NOMO-1 treated with DMSO at 0.1 percent for 48 hours (cell line): ENCODE data around the gene DNAH17.

Source experiments
- DNase-seq: peaks from one replicate; lab custom pipeline; 2025; ENCODE audit not compliant: unreplicated experiment; lab: John Stamatoyannopoulos, UW

The DNAH17 gene

DNA sequence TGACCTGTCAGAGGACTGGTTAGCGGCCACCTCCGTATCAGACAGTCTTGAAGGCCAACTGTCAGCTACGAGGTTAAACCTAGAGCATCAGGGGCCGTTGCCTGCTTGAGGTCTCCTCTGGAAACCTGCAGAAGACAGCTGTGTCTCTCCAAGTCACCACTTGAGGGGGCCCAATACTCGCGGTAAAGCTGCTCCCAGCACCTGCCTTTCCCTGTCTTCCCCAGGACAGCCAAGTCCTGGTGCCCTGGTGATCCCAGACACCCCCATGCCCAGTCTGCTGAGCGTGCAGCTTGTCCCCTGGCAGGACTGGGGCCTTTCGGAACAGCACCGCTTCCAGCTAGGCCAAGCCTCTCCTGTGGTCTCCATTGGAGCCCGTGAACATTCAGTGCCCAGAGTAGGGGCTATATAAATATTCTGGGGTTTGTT is 80.1 kb downstream of the DNAH17 start:
- peak; percentile 56 for DNase-seq

DNA sequence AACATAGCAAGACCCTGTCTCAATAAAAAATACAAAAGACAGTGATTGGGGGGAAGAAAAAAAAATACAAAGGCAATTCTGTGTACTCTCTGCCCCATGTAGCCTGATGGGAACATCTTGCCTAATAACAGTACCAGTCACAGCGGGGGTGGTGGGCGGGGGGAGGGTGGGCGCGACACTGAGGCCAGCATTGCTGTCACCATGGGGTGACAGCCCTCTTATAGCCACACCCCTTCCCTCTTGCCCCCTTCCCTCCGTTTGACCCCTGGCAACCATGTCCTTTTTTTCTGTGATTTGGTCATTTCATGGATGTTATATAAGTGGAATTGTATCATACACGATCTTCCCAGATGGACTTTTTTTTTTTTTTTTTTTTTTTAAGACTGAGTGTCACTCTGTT is 80.9 kb downstream of the DNAH17 start:
- no peak for DNase-seq

DNA sequence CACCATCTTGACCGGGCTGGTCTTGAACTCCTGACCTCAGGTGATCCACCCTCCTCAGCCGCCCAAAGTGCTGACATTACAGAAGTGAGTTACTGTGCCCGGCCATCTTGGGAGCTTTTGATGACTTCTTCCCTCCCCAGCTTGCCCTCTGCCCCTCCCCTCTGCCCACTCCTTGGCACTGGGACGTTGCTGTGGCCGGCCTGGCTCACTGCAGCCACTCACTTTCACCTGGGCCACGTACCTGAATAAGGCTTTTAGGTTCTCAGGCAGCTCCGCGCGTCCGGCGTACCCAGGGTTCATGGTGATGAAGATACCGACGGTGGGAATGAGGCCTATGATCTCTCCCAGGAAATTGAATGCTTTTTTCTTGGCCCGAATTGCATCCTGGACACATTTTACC is 81.6 kb downstream of the DNAH17 start:
- no peak for DNase-seq

DNA sequence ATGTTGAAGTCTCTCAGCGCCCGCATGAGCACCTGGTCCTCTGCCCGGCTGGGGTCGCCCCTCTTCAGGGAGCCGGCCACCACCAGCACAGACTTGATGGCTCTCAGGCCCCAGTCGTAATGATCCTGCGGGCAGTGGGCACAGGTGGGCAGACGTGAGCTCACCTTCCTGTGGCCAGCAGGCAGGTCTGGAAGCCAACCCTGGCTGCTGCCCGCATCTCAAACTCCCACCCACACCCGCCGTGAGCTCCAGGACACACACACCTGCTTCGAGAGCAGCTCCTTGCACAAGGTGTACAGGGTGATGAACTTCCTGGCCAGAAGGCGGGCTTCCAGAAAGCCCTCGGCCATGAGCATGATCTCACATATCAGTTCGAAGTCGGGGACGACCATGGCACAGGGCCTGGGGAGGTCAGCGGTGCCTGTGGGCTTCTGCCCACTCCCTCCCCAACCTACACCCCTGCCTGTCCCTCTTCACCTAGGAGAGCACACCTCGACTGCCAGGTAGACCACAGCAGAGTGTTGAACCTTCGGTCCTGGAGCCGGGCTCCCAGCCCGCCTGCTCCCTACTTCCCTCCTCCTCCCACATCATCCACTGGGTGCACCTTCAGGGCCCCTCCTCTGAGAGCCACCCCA is 82.4 kb downstream of the DNAH17 start:
- DNase-seq, result no peak

DNA sequence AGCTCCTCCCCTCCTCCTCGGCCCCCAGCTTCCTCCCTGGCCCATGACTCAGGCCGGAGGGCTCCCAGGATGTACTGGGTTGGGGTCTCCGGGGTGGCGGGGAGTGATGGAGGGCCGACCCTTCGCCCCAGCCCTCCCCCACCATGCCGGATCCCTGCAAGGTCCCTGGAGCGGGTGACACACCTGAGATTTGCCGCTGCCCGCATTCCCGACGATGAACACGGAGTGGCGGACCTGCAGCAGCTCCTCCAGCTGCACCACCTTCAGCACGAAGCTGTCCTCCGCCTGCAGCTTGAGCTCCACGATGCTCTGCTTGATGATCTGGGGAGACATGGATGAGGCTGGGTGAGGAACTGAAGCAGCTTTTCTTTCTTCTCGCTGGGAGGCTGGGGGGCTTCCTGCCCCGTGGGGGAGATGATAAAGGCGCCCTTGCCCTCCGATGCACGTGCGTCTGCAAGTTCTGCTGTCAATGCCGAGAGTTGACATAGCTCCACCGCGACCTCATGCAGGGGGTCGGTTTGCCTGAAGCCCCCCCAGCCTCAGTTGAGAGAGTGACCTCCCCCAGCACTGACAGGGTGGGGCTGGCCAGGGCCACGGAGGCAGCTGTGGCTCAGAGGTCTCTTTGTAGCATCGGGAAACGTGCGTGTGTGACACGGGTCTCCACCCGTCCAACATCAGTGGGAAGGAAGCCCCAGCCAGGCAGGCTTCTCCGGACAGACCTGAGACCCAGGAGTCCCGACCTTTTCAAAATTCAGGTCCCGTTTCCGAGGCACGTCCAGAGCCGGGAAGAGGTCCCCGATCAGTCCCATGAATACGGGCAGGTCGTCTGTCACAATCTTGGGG is 83.1 kb downstream of the DNAH17 start:
- no peak for DNase-seq

DNA sequence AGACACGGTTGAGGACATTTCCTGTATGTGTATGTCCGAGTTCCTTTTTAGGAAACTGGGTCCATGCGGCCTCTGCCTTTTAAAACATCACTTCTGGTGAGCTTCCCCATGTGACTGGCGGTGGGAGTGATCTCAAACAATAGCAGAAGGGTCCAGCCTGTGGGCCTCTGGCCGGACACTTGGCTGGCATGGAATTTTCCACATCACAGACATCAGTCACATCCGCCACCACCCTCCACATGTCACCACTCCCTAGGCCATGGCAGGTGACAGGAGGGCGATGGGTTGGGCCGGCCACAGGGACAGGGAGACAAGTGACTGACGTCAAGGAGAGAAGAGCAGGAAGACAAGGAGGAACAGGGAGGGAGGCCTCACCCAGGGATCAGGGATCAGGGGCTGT is 83.7 kb downstream of the DNAH17 start:
- DNase-seq, result no peak

DNA sequence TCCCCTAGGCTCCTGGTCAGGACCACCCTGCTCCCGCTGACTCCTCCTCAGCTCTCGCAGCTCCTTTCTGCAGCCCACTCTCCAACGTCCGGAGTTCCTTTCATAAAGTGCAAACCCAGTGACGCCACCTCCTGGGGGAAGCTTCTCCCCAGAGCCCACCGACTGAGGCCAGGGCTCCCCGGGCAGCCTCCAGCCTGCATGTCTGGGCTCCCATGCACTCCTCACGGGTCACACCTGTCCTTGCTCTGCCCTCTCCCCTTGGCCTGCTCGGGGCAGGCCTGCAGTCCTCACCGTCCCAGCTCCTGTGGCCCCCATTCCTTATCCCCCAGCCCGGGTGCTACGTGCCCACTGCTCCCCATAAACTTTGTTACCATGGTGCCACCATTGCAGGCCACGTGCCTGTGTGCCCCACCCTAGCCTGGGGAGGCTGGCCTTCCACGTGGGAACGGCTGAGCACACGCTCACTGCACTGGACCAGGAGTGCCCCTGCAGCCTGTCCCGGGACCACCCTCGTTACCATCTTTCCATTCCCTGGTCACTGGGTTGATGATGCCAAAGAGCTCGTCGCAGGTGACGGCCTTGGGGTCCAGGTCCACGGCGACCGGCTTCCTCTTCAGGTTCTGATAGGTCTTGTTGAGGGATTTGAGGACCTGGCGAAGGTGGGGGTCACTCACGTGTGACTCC is 84.9 kb downstream of the DNAH17 start:
- no peak for DNase-seq

DNA sequence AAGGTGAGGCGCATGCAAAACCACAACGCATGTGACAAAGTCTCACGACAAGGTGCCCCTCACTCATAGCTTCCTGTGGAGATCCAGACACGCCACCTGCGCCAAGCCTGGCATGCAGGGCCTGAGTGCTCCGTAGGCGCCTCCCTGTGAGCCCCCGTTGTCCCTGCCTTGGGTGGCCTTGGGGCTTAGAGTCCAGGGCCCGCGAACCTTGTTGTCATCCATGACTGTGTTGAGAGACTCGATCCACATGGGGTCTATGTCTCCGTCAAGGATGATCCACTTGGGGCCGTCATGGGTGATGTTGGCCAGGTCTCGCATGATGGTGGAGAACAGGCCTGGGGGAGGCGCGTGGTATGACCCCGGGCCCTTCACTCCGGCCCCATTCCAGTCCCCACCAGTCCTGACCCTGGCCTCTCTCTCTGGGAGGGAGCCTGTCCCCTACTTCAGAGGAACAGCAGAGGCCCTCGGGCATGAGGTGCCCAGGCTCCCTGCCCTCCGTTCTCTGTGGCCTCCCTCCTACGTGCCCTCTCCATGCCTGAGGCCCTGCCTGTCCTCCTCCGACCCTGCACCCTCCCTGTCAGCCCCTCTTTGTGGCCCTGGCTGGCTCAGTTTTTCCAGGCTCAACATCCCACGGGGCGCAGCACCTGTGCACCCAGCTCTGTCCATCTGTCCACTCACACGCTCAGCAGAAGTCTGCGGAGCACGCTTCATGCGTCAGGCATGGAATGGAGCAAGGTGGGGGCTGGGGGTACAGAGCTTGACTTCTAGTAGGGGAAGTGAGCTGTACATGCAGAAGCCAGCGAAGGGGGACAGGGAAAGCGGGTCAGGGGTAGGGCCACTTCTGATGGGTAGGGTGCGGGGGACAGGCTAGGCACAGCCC is 85.7 kb downstream of the DNAH17 start:
- DNase-seq, result no peak

DNA sequence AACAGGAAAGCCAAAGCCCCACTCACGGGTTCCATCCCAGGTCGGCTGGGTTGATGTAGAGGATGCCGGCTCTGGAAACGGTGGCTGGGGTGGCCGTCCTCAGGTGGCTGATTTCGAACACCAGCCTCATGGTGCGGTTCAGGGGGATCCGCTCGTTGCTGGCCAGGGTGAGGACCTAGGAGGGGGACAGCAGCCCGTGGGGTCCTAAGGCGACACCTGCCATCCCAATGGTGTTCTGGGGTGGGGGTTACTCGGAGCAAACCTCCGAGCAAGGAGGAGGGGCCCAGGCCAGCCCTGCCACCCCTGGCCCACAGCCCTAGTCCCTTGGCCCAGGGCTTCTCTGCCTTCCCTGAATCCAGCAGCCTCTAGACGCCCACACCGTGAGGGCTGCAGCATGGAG is 86.5 kb downstream of the DNAH17 start:
- no peak for DNase-seq

DNA sequence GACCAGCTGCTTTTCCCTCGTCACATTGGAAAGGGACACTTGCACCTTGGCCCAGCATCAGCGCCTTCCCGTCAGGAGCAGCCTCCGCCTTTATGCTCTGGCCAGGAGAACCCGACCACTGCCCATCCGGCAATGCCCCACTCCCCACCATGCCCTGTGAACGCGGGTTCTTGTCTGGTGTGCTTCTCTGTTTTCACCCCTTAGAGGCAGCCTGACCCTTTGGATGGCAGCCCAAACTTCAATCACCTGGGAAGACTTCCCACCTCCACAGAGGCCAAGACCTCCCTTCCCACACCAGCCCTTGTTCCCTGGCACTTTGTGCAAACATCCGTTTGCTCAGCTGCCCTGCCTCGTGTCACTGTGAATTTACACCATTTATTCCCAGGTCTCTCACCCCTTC is 87.0 kb downstream of the DNAH17 start:
- no peak for DNase-seq

DNA sequence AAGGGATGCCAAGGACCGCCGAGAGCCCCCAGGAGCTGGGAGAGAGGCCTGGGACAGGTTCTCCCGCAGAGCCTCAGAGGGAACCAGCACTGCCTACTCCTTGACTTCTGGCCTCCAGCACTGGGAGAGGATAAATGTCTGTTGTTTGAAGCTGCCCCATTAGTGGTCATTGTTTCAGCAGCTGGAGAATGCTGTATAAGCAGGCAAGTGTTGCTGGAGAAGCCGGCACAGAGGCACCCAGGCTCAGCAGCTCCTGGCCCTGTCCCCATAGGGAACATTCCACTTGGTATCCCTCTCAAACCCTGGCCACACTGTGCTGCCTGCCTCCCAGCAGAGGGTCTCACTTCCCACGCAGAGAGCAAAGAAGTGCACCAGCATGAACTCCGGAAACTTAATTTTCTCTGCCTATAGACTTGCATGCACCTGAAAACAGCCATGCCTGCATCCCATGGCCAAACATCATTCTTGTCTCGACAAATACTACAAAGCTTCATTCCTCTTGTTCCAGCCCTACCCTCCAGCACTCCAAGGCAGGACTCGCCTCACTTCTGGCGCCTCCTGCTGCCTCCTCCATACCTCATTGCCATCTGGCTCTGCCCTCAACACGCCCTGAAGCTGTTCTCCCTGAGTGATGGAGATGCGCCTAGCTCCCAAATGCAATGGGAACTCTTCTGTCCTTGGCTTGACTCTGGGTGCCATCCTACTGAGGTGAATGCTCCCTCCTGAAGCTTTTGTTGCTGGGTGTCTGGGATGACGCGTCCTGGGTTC is 88.1 kb downstream of the DNAH17 start:
- DNase-seq, result no peak

DNA sequence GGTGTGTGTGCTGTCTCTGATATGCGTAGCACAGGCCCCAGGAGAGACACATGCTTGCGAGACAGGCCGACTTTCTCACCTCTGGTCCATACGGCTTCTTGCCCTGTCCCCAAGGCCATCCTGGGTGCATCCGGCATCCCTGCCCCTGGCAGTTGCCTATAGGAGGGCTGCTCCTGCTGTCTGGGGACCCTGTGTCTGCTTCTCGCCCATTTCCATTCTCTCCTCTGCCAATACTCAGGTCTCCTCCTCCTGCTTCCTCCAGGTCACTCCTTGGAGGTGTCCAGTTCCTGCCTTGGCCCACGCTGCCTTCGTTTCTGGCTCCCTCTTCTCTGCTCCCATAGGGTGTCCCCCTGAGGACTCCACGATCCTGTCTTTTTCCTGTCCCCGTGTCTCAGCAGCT is 89.0 kb downstream of the DNAH17 start:
- no peak for DNase-seq

DNA sequence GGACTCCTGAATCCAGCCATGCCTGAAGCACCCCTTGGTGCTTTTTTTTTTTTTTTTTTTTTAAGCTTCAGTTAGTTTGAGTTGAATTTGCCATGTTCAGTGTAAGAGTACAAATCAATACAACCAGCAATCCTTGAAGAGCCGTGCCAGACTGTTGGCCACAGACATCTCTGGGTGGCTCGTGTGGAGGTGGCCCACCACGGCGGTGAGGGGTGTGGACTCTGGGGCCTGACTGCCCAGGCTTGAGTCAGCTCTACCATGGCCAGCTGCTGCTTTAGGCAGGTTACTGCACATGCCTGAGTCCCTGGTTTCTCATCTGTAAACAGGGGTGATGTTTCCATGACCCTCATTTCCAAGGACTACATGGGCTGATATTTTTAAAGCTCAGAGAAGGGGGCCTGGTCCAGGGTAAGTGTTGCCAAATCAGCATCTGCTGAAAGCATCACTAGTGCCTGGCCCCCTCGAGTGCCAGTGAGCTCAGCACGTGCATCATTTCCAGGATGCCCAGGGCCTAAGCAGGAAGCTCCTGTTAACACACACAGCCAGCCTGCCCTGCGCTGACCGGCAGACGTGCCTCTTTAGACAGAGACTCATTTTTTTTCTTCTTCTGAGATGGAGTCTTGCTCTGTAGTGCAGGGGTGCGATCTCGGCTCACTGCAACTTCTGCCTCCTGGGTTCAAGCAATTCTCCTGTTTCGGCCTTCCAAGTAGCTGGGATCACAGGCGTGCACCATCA is 90.1 kb downstream of the DNAH17 start:
- no peak for DNase-seq

DNA sequence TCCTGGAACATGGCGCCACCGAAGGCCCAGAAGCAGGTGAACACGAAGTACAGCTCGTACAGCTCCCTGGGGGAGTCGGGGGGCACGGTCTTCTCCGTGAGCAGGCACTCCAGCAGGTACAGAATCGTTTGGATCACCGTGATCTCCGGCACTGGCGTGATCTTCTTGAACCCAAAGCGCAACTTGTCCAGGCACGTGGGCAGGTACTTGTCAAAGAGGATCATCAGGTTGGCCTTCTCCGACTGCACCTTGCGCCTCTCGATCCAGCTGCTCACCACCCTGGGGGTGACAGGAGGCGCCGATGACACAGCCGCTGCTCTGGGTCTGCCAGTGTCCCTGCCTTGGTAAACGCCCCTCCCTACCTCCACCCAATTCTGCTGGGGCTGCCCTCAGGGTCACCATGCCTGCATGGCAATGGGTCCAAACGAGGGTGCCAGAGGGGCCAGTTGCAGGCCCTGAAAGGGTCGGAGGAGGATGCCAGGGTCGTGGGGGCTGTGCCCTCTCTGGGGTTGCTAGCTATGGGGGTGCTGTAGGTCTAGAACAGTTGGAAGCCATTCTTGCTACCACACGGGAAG is 90.9 kb downstream of the DNAH17 start:
- no peak for DNase-seq

DNA sequence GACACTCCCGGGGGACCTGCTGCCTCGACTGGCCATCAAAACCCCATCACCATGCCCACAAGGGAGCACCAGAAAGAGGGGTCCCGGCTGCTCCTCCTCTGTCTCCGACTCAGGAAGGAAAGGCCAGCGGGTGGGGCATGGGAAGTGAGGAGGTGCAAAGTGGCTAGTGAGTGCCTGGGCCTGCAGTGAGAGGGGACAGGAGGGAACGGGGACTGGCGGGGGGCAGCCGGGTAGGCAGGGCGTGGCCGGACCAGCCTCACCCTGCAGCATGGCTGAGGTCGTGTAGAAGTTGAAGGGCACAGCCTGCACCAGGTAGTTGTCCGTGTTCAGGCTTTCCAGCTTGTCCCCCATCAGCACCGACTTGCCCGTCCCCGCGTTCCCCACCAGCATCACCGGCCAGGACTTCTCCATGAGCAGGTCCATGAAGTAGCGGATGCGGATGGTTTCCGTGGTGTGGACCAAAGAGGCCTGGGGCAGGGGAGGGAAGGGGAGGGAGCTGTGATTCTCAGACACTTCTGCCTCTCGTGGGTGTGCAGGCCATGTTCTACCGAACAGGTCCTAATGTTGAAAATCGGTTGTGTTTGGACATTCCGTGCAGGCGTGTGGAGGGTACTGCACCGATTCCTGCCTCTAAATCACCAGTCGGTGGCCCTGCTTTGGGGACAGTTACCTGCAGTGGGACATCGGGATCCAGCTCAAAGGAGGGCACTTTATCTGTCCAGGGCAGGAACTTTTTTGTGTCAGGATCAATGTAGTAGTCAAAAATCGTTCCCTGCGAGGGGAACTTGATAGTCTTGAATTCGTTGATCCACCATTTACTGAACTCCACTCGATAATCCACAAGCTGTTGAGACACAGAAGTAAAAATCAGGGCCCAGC is 91.7 kb downstream of the DNAH17 start:
- no peak for DNase-seq

DNA sequence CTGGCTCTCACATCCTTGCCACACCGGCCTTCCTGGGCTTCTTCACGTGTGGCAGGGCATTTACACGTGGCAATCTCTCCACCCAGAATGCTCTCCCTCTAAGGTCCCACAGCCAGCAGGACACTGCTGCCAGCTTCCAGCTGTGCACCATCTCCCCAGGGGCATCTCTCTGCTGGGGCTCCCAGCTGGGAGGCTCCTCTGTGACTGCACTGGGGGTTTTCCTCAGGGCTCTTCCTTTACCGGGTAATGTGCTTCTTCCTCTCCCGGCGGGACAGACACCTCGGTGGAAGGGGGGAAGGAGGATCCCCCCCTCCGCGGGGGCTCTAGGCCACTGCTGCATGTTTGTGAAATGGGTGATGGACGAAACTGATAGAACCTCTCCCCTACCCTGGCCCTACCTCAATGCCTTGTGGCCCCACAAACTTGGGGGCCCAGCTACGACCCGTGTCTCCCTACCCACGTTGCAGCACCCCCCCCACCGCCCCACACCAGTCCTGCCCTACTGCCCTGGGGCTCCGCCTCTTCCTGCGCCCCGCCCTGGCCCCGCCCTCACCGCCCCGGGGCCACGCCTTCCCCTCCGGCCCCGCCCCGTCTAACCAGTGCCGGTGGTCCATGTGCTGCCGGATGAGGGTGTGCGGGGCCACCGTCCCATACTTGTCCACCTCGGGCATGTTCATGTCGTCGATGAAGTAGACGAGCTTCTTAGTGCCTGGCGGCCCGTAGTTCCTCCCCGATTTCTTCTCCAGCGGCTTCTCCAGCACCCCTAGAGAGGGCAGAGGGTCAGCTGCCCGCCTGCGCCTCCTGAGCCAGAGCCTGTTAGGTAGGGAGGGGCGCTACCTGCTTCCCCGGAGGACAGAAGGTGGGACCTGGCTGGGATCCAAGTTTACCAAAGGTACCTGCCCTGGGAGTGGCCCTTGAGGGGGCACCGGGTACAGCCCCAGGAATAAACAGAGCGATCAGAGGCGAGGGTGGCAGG is 92.6 kb downstream of the DNAH17 start:
- peak; percentile 31 for DNase-seq

DNA sequence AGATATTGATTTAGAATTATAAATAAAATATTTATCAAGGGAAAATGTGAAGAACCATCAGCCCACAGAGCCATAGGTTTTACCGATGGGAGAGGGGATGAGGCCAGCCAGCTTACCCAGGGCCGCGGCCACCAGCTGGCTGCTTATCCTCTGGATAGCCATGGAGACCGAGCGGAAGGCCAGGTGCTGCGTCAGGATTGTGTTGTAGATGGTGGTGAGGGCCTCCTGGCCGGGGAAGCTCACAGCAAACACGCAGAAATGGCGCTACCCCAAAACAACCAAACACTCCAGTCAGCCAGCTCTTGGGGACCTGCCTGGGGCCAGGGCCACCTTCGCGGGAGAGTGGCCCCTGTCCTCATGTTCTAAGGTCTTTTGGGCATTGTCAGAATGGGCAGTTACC is 97.8 kb downstream of the DNAH17 start:
- no peak for DNase-seq
